ENCODE measurements around the gene VIPR2. TPM values are rescaled to one million over a fixed set of nuclear protein-coding genes. Genes with fewer than 3 reads are reported as not detected.

VIPR2 gene
- total RNA-seq, 1 experiment from 2014 or later, result not detected

DNA sequence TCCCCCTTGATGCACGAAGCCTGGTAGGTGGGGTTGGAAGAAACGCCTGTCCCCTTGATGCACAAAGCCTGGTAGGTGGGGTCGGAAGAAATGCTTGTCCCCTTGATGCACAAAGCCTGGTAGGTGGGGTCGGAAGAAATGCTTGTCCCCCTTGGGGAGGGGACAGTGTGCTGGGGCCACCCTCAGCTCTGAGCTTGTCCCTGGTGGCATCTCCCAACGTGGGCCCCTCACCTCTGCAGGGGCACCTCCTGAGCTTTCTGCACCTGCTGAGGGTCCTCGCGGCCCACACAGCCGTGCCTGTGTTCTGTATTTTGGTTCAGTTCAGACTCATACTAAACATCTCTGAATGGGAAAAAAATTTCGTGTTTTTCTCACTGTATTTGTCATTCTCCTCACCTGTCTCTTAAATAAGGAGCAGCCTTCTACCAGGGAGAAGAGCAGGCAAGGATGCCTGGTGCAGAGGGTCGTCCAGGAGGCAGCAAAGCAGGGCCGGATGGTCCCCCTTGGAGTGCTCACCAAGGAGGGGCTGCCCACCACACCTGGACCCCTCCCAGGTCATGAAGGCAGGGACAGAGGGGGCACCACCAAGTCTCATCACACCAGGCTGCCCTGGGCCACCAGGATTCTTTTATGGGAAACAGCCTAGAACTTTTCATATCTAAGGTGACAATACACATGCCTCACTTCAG is 24.7 kb downstream of the VIPR2 start:
- BruUV-seq (replicated peaks), result no TSS peak
- TF ChIP-seq, protein P1, sequence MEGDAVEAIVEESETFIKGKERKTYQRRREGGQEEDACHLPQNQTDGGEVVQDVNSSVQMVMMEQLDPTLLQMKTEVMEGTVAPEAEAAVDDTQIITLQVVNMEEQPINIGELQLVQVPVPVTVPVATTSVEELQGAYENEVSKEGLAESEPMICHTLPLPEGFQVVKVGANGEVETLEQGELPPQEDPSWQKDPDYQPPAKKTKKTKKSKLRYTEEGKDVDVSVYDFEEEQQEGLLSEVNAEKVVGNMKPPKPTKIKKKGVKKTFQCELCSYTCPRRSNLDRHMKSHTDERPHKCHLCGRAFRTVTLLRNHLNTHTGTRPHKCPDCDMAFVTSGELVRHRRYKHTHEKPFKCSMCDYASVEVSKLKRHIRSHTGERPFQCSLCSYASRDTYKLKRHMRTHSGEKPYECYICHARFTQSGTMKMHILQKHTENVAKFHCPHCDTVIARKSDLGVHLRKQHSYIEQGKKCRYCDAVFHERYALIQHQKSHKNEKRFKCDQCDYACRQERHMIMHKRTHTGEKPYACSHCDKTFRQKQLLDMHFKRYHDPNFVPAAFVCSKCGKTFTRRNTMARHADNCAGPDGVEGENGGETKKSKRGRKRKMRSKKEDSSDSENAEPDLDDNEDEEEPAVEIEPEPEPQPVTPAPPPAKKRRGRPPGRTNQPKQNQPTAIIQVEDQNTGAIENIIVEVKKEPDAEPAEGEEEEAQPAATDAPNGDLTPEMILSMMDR (IDR thresholded peaks at IDR 0.05; ENCODE audit: unreplicated experiment), result no peak

DNA sequence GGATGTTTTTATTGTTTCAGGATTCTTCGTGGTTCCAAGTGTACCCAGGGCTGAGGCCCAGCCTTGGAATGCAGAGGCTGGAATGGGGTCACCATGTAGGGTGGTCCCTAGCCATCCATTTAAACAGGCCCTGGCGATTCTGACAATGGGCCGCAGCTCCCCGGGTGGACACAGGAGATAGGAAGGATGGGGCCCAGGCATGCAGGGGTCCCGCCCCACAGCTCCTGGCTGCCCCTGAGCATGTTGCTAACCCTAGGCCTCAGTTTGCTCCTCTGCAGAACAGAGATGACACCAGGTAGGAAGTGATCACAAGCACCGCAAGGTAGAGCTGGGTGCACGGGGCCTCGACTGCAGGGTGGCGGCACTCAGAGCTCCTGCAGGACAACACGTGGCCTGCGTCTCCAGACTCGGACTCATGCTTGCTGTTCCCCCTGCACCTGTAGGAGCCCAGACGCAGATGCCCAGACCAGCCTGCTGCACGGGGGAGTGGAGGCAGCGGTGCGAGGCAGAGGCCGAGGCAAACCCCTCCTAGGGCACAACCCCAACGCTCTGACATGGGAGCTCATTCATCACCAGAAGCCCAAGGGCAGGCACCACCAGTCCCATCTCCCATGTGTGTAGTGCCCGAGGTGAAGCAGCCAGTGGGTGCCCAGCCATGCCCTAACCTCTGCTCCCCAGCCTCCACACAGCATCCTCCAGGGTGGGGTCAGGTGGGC is 25.5 kb downstream of the VIPR2 start:
- ChIA-PET POLR2A (no interaction called here), CTCF (interaction anchor here (0.8 kb wide), 1 partner anchor 99 kb away, joined by 4 read pairs; no protein-coding TSS in a partner anchor)
- Mint-ChIP-seq H3K4me3 (ENCODE audit: unreplicated experiment) (no peak overlapping the region), H3K36me3 (ENCODE audit: insufficient read depth, unreplicated experiment) (no peaks in the 10 kb centered on the region), H3K4me1 (ENCODE audit: insufficient read depth, unreplicated experiment) (no peaks in the 10 kb centered on the region), H3K27ac (ENCODE audit: low read depth, unreplicated experiment) (no peak overlapping the region), H3K9me3 (ENCODE audit: unreplicated experiment) (no peaks in the 10 kb centered on the region), H3K27me3 (ENCODE audit: insufficient read depth, unreplicated experiment) (peaks cover 42% of the 10 kb centered on the region)
- DNase-seq (ENCODE audit: unreplicated experiment), result no peak
- TF ChIP-seq, protein P1 (IDR thresholded peaks at IDR 0.05; ENCODE audit: unreplicated experiment), result no peak
- no TSS peak for BruUV-seq (replicated peaks)
- intact Hi-C loops (cut with micrococcal nuclease), result no loop called here

More for the DNA sequence above, 24.7 kb downstream of the VIPR2 start:
- no peak for DNase-seq (ENCODE audit: unreplicated experiment)
- Mint-ChIP-seq H3K9me3 (ENCODE audit: unreplicated experiment) (no peaks in the 10 kb centered on the region), H3K36me3 (ENCODE audit: insufficient read depth, unreplicated experiment) (no peaks in the 10 kb centered on the region), H3K4me1 (ENCODE audit: insufficient read depth, unreplicated experiment) (no peaks in the 10 kb centered on the region), H3K27ac (ENCODE audit: low read depth, unreplicated experiment) (no peak overlapping the region), H3K4me3 (ENCODE audit: unreplicated experiment) (no peak overlapping the region), H3K27me3 (ENCODE audit: insufficient read depth, unreplicated experiment) (peaks cover 42% of the 10 kb centered on the region)
- intact Hi-C loops (cut with micrococcal nuclease), result no loop called here
- ChIA-PET CTCF (no interaction called here), POLR2A (no interaction called here)

DNA sequence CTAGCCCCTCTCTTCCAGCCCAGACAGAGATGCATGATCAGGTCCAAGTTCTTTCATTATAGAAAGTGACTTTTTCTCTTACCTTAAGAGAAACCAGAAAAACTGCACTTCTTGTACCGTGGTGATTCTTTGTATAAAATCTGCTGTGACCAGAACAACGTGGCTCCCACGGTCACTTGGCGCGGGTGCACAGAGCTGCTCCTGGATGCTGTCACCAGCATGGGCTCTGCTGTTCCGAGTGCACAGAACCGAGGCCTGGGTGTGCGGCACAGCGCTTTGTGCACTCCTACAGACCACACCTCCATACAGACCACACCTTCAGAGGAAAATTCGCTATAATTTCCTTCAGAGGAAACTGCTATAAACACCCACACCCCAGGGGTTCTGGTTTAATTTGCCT is 26.0 kb downstream of the VIPR2 start:
- H3K27me3 Mint-ChIP-seq (ENCODE audit: insufficient read depth, unreplicated experiment), result peaks cover 42% of the 10 kb centered on the region
- DNase-seq (ENCODE audit: unreplicated experiment), result no peak
- ChIA-PET POLR2A (no interaction called here), CTCF (interaction anchor here (0.8 kb wide), 2 partner anchors 23 to 100 kb away, joined by 4 read pairs; no protein-coding TSS in a partner anchor)
- H3K4me1 Mint-ChIP-seq (ENCODE audit: insufficient read depth, unreplicated experiment), result no peaks in the 10 kb centered on the region
- intact Hi-C loops (cut with micrococcal nuclease), result no loop called here
- no TSS peak for BruUV-seq (replicated peaks)
- H3K4me3 Mint-ChIP-seq (ENCODE audit: unreplicated experiment), result no peak overlapping the region
- no peaks in the 10 kb centered on the region for H3K36me3 Mint-ChIP-seq (ENCODE audit: insufficient read depth, unreplicated experiment)
- H3K9me3 Mint-ChIP-seq (ENCODE audit: unreplicated experiment), result no peaks in the 10 kb centered on the region
- TF ChIP-seq, protein P1 (IDR thresholded peaks at IDR 0.05; ENCODE audit: unreplicated experiment), result no peak
- H3K27ac Mint-ChIP-seq (ENCODE audit: low read depth, unreplicated experiment), result no peak overlapping the region

DNA sequence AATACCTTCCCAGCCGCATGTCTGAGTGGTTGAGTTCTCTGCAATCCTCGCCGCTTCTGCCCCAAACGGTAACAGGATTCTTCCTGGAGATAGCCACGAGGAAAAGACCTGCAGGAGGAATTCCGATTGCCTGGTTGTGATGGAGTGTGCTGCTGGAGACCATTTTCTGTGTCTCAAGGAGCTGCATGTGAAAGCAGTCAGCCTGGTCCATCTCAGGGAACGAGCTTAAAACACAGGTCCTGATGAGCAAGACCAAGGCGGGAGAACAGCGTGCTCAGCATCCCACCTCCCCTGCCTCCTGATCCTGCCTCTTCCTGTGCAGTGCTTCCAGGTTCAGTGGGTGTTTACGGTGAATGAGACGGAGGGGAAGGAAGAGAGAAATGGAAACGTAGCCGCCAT is 26.5 kb downstream of the VIPR2 start:
- H3K36me3 Mint-ChIP-seq (ENCODE audit: insufficient read depth, unreplicated experiment), result no peaks in the 10 kb centered on the region
- DNase-seq (ENCODE audit: unreplicated experiment), result no peak
- no peaks in the 10 kb centered on the region for H3K4me1 Mint-ChIP-seq (ENCODE audit: insufficient read depth, unreplicated experiment)
- ChIA-PET CTCF (interaction anchor here (0.8 kb wide), 1 partner anchor 22 kb away, joined by 4 read pairs; no protein-coding TSS in a partner anchor), POLR2A (interaction anchor here (0.8 kb wide), 1 partner anchor 103 kb away, joined by 3 read pairs; no protein-coding TSS in a partner anchor)
- H3K9me3 Mint-ChIP-seq (ENCODE audit: unreplicated experiment), result no peaks in the 10 kb centered on the region
- TF ChIP-seq, protein P1 (IDR thresholded peaks at IDR 0.05; ENCODE audit: unreplicated experiment), result no peak
- no peak overlapping the region for H3K27ac Mint-ChIP-seq (ENCODE audit: low read depth, unreplicated experiment)
- H3K27me3 Mint-ChIP-seq (ENCODE audit: insufficient read depth, unreplicated experiment), result peaks cover 42% of the 10 kb centered on the region
- no peak overlapping the region for H3K4me3 Mint-ChIP-seq (ENCODE audit: unreplicated experiment)
- intact Hi-C loops (cut with micrococcal nuclease), result no loop called here
- no TSS peak for BruUV-seq (replicated peaks)
